Stimulated activated CD4-positive, alpha-beta T cell treated with anti-CD3 and anti-CD28 coated beads, Interleukin-12 subunit alpha, Interleukin-12 subunit beta, amount 100 ng/mL, for 4 hours (primary cell): ENCODE measurements around the gene OCSTAMP.

Source experiments
- DNase-seq: peaks from one replicate; pipeline ENCODE4 v3.0.0-alpha.2; 2020

The OCSTAMP gene

DNA sequence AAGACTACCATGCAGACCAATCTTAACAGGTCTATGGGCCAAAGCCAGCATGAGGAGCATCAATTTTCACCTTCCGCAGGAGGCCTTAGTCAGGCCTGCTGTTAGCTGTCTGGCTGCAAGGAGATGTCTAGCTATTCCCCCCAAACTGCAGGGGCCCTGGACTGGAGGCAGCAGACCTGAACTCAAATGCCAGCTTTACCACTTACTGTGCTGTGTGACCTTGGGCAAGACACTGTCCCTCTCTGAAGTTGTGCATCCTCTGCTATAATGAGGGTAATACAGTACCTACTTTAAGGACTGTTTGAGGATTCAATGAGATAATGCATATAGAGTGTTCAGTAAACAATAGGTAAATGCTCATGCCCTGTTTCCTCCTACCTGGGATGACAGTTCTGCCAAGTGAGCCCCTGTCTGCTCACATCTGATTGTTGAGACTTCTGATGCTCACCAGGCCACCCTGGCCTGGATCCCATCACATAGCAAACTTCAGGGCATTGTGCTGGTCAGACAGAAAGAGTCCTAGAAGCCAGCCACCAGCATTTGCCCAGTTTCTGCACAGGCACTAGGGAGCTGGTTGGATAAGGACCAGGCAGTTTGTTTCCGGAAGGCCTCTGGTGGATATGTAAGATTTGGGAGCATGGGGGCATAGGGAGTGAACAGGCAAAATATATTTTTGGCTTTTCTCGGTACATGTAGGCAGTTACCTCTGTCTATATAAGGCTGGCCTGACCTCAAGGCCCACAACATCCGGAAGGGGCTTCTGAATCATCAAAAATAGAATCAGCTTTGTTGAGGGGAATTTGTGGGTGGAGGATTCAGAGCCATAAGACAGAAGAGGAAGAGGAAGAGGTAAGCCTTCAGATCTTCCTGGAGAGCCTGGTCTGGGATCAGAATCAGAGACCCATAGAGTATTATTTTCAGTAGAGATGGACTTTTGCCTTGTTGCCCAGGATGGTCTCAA lies 2.3 kb upstream of the OCSTAMP start:
- DNase-seq = no peak

DNA sequence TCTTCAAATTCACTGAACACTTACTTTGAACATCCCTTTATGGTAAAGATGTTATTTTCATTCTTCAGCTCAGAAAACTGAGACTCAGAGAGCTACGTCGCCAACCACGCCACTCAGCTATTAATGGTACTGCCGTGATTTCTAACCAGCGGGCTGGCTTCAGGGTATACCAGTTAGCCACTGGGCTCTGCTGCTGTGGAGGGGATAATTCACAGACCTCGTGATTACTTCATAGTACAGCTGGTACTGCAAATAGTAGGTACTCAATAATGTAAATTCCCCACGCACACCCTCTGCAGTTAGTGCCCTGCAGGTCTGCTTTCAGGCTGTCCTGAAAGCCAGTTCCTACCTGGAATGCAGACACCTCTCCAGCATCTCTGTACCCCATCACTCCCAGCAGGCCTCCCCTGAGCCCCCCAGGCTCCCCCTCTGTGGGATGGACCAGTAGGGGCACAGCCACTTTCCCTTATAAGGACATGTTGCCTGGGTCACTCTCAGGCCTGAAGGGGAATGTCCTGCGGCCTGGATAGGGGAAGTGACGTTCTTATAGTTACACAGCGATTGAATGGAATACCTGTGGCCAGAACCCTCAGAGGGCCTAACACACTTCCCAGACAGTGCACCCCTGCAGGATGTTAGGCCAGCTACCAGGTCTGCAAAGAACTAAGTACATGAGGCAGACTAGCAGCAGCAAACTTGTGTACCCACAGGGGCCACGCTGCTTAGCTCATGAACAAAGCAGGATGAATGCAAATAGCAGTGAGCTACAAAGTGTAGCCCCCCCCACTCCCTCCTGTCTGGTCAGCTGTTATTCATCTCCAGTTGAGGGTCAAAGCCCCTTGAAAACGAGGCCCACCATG lies 1.3 kb upstream of the OCSTAMP start:
- no peak for DNase-seq

DNA sequence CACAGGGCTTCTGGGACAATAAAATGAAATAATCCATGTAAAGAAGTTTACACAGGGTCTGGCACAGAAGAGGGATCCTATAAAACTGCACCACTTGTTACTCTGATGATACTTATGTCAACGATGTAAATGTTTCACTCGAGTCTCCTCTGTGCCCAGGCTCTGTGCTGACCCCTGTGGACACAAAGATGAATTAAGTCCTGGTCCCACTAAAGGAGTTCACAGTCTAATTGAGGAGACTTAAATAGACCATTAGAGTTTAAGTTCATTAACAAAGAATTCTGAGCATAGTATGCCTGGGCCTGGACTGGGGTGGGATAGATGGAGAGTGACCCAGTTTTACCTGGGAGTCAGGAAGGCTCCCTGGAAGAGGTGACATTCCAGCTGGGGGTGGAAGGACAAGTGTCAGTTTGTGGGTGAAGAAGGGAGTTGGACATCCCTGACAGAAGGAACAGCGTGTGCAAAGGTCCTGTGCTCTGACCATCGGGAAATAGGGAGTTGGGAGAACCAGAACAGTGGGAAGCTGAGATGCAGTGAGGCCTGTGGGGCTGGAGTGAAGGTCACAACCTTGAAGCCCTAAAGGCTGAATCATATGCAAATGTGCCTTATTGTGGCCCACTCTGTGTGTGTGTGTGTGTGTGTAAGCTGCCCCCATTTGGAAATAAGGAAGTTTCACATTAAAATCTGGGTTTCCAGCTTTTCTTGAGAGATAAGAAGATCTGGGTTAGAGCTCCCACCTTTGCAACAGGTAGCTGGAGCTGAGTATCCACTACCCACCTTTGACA lies 1.1 kb downstream of the OCSTAMP start:
- no peak for DNase-seq

DNA sequence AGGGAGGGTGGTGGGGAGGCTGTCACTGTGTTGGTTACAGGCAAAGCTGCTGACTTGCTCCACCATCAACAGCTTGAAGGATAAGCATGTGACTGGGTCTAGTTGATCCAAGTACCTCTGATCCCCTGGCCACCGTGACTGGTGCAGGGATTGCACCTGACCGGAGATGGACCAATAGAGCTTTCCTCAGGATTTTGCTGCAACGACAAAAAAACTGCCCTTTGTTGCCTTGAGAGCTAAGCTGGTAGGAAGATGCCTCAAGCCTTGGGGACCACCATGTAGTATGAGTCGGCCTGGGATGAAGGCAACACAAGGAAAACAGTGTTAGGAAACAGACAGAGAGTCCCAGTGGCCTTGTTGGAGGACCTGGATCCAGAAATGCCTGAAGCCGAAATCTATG lies 1.8 kb downstream of the OCSTAMP start:
- DNase-seq = no peak

DNA sequence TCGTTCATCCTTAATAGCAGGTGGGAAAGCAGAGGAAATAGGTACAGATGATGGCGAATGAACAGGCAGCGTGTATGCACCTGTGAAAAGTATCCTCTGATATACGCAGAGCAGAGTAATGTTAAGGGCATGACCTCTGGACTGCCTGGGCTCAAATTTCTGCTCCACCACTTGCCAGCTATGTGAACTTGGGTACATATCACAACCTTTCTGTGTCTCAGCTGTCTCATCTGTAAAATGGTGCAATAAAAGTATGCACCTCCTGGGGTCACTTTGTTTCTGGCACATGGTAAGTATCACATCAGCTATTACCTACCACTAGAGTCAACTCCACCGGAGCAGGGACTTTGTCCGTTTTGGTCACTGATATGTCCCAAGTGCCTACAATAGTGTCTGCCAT lies 2.5 kb downstream of the OCSTAMP start:
- no peak for DNase-seq

DNA sequence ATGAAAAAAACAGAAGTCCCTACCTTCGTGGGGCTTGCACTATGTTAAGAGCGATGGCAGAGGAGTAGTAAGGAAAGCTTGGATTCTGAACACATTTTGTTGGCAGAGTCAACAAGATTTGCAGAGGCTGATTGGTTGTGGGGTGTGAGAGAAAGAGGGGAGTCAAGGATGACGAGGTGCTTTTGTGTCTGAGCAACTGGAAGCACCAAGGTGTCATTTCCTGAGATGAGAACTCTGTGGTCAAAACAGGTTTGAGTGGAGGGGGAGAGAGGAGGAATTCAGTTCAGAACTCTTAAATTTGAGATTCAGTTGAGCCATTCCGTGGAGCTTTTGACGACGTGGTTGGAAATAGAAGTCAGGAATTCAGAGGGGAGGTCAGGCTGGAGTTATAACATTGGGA lies 3.5 kb downstream of the OCSTAMP start:
- DNase-seq = no peak

DNA sequence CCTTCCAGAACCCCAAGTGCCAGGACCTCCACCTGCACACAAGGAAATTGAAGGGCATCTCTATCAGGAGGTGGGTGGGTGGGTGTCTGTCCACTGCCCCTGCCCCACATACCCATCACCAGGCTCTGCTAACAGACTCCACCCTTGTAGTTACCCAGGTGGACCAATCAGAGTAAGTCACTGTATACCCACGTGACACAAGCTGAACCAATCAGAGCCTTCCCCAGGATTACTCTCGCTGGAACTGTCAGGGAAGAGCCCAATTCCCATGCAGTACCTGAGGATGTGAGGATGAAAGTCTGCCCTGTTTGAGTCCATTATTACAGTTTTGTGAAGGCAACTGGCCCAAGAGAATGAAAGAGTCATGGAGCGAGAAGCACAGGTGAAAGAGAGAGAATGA lies 4.2 kb downstream of the OCSTAMP start:
- no peak for DNase-seq

DNA sequence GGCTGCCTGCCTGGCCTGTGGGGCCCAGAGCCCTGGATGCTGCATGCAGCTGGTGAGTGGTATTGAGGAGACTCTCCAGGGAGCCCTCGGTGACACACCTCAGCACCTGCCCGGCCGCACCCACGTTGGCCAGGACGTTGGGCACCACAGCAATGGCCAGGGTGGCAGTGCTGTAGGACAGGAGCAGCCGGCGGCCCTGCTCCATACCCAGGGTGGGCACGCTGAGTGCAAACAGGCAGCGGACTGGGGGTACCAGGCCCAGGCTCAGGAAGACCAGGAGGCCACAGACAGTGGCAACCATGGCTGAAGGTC lies 4.7 kb downstream of the OCSTAMP start:
- DNase-seq = no peak

DNA sequence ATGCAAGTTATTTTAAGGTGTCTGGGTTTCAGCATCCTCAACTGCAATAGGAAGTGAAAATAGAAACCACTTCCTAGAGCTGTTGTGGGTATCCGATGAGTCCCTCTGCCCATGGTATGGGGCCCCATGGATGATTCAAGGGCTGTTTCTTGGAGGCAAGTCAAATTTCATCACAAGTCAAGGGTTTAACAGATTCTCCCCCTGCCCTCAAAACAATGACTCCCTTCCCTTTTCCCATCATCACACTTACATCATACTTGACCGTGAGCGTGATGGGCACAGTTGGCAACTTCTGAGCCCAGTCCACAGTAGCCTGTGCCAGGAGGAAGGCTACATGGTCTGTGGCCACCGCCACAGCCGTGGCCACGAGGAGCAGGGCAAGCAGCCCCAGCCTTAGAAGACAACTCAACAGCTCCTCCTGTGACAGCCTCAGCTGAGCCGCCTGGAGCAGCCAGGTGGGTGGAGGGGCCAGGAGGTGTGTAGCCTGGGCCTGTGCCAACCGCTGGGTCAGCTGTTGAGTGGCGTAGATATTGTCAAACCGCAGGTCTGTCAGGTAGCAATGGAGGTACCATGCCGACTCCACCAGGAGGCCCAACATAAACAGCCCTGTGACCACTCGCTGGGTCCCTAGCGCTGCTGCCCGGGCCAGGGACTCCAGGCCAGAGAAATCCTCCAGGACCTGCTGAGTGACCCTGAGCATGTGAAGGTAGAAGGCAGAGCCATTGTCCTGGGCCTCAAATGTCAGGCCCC lies 5.2 kb downstream of the OCSTAMP start:
- no peak for DNase-seq

DNA sequence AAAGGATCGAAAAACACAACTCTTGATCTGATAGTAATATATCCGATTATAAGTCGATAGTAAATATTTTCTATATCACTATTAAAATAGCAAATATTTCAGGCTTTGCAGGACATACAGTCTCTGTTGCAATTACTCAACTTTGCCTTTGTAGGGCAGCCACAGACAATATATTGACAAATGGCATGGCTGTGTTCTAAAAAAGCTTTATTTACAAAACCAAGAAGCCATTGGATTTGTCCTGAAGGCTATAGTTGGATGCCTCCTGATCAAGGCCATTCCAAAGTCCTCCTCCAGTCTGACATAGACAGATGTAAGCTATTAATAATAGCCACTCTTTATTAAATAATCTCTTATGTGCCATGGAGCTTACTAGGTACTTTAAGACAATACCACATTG lies 5.9 kb downstream of the OCSTAMP start:
- no peak for DNase-seq

DNA sequence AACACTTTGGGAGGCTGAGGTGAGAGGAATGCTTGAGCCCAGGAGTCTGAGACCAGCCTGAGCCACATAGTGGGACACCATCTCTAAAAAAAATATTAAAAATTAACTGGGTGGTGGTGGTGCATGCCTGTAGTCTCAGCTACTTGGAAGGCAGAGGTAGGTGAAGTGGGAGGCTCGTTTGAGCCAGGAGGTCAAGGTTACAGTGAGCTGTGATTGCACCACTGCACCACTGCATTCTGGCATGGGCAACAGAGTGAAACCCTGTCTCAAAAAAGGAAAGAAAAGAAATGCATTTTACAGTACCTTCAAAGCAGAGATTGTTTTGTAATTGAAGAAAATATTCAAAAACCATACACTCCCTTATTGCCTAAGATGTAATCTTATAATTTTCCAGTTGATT lies 6.5 kb downstream of the OCSTAMP start:
- DNase-seq = no peak

DNA sequence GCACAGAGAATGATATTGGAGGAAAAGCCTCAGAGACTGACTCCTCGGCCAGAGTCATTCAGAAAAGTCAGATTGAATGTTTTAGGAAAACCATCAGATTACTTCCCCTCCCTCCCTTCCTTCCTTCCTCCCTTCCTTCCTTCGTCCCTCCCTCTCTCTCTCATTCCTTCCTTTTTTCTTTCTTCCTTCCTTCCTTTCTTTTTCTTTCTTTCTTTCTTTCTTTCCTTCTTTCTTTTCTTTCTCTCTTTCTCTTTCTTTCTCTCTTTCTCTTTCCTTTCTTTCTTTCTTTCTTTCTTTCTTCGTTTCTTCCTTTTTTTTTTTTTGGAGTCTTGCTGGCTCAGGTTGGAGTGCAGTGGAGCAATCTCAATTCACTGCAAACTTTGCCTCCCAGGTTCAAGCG lies 7.4 kb downstream of the OCSTAMP start:
- DNase-seq = no peak

DNA sequence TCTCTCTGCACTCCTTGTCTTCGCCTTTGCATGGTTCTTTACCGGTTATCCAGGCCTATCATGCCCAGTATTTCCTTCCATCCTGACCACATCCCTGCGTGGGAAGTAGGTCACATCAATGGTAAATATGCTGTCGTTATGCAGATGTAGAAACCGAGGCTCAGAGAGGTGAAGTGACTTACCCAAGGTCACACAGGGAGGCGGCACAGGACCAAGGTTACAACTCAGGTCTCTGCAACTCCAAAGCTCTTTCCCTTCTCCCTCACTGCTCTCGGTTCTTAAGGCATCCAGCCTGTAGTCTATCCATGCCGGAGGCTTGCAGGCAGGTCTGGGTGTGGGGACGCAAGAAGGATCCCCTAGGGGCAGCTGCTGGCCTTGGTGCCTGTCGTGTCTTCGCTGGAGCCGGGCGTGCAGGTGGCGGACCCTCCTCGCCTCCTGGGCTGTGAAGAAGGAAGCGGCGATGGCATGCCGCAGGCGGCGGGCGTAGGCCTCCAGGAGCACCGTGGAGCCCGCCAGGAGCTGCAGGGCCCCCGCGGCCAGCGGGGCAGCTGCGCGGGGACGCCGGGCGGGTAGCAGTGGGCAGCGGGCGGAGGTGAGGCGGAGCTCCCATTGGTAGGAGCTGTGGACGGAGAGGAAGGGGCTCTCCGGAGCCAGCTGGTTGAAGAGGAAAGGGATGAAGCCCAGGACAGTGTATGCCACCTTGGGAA lies 9.1 kb downstream of the OCSTAMP start:
- no peak for DNase-seq

DNA sequence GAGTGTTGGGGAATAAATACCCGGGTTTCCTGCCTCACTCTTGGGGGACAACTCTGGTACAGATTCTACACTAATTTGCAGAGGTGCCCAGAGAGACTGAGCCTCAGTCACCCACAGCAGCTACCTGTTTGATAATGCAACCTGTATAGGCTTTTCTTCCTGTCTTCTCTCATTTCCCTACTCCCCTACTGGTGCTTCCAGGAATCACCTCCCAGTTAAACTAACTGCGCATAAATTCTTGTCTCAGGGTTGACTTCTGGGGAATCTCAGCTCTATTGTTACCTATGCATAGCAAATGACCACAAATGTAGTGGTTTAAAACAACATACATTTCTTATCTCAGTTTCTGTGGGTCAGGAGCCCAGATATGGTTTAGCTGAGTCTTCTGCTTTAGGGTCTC lies 11.3 kb downstream of the OCSTAMP start:
- DNase-seq = no peak

DNA sequence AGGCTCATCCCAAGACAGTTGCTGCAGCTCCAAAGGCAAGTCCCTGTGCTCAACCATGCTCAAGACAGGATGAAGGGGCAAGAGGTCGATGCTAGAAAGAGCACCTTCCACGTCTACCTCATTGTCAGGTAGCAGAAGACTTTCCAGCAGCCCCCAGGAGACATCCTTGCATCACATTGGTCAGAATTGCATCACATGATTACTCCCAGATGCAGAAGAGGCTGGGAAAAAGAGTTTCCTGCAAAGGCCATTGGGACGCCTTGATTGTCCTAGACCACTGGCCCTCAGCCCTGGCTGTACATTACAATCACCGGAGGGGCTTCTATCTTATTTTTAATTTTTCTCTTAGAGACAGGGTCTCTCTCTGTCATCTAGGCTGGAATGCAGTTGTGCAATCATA lies 19.8 kb downstream of the OCSTAMP start:
- DNase-seq = no peak

DNA sequence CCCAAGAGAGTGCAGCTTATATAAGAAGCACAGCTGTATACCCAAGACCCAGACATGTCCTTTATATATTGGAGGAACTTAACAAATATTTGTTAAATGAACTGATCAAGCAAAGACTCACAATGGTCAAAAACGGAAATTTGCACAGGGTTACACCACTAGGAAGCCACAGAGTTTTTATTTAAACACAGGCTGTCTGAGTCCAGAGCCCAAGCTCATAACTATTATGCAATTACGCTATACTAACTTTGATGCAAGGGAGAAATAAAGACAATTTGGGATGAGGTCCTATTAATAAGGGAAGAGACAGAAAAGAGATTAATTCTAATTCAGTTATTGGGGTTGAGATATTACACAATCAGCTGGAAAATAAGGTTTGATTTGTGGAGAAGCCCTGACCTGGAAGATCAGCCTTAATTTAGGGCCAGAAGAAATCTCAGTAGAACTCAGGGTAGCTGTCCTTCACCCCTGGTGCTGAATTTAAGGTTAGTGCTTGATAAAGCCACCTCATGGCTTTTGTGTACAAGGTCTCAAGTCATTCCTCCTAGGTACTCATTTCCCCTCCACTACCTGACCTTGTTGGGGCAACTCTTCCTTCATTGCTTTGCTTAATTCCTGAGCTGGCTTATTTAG lies 26.6 kb downstream of the OCSTAMP start:
- no peak for DNase-seq

DNA sequence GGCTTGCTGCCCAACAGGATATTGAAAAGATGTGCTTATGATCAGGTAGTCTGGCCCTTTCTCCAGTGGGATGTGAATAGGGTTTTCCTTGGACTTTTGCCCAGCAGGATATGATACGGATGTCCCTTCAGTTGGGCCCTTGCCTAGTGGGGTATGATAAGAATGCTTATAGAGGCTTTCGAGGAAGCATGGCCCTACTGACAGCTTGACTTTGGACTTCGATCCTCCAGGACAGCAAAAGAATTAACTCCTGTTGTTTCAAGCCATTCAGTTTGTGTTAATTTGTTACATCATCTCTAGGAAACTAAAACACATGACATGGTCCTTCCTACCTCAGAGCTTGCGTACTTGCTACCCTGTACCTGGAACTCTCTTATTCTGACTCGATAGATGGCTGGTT lies 27.3 kb downstream of the OCSTAMP start:
- DNase-seq = no peak

DNA sequence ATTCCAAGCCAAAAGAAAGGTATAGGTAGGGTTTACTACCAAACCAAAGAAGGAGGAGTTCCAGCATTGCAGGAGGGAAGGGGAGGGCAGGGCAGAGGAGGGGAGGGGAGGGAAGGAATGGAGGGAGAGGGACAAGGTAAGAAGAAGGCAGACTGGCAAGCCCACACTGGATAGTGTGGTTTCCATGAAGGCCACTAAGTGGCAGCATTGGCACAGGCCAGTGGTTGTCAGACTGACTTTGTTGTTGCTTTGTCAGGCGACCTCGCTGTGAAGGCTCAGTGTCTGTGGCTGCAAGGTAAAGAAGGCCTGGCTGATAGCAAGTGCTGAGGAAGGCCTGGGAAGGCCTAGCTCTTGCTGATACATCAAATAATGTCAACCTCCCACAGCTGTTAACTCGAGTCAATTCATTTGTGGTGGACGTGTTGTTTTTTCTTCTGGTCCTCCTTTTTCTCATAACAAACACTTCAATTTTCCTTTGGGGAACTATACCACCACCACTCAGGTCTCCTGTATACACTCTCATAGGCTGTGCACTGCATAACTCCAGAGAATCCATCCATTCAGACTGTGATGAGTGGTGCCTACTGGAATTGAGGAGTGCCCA lies 29.4 kb downstream of the OCSTAMP start:
- DNase-seq = peak; percentile 21

DNA sequence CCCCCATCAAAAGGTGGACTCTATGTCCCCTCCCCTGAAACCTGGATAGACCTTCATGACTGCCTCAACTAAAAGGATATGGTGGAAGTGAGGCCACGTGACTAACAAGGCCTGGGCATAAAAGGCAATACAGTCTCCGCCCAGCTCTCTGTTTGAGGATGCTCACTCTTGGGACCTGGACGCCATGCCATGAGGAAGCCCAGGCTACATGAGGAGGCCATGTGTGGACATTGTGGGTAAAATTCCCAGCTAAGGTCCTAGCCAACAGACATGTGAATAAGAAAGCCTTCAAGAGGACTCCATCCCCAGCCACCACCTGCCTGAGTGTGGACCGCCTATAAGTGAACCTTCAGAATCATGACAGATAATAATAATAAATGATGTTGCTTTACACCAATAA lies 29.9 kb downstream of the OCSTAMP start:
- no peak for DNase-seq

DNA sequence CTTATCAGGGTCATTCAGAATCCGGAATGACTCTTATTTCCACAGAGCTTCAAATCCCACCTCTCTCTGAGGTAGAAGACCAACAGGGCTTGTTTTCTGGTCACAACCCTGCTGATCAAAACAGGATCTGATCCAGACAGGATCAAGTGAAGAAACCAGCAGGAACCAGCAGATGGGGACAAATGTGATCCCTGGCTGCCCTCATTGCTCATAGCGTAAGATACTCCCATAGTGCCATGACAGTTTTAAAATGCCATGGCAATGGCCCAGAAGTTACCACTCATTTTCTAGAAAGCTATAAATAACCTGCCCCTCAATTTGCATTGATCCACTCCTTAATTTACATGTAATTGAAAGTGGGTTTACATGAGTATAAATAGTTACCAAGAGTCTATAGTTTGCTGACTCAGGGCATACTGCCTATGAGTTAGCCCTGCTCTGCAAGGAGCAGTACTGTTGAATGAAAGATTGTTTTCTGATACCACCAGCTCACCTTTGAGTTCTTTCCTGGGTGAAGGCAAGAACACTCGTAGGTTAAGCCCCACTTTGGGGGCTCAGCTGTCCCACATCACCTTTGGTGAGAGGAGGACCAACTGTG lies 30.9 kb downstream of the OCSTAMP start:
- no peak for DNase-seq
